ENCODE measurements around the gene RHOBTB3.

- TF ChIP-seq CTCF (IDR thresholded peaks at IDR 0.05; ENCODE audit: low read depth, low read length) (no peak), MAX (IDR thresholded peaks at IDR 0.05; ENCODE audit: low read depth, low read length) (no peak), POLR2A (IDR thresholded peaks at IDR 0.05; ENCODE audit: extremely low read depth, insufficient read length) (no peak)
Measured at GRCh38 chr5:95773335-95774059, 42.4 kb downstream of the RHOBTB3 start.

All from NB4 (cell line).